HG03280 (cell line): ENCODE results near the gene MEGF9.

Experiments
- ATAC-seq: cut with Tn5 transposase; IDR thresholded peaks from one replicate; pipeline ENCODE4 v1.9.1; 2021; ENCODE audit warnings: mild to moderate bottlenecking, moderate library complexity; ENCODE audit not compliant: unreplicated experiment

MEGF9 gene

DNA sequence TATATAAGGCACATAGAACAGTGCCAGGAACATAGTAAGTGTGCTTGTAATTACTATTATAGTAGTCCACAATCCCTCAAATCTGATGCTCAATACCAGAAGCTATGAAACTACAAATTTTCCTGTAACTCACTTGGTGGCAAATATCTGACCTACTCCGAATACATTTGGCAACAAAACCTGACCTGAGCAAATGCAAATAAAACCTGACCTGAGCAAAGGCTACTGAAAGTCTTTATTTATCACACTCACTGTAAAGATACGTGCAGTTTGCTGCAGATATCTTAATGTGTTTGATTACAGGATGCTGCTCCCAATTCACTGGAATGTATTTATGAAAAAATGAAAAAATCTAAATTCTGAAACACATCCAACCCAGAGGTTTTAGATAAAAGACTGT lies 7.1 kb downstream of the MEGF9 start:
- ATAC-seq, result no peak

- ATAC-seq, result no peak
These were observed 9.1 kb downstream of the MEGF9 start for GRCh38 chr9:120705174-120705573.

GRCh38 chr9:120702075-120702474 lies 12.2 kb downstream of the MEGF9 start:
- ATAC-seq, result no peak

GRCh38 chr9:120701248-120701647 lies 13.0 kb downstream of the MEGF9 start:
- ATAC-seq, result no peak

- ATAC-seq, result no peak
These were observed 15.5 kb downstream of the MEGF9 start for GRCh38 chr9:120698766-120699165.

GRCh38 chr9:120697448-120697847 lies 16.8 kb downstream of the MEGF9 start:
- ATAC-seq, result no peak

GRCh38 chr9:120696551-120697230 lies 17.6 kb downstream of the MEGF9 start:
- ATAC-seq, result no peak

DNA sequence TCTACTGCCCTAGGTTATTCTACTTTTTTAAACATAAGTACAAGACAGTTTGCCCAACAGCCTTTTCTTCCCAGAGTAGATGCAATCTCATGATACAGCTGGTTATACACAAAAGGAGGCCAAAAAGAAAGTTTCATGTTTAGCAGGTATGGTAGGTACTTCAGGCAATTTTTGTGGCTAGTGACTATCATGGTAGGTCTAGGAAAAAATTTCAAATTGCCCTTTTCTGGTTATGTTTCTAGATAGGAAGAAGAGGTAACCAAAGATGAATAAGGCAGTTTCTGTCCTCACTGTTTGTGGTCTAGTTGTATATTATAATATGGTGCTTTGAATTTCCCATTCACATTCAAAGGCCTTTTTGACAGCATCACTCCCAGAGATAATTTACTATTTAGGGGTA lies 19.7 kb downstream of the MEGF9 start:
- ATAC-seq, result no peak

GRCh38 chr9:120693700-120694008 lies 20.6 kb downstream of the MEGF9 start:
- peak; percentile 55 for ATAC-seq

GRCh38 chr9:120692901-120693699 lies 21.2 kb downstream of the MEGF9 start:
- ATAC-seq, result no peak

GRCh38 chr9:120690372-120690771 lies 23.9 kb downstream of the MEGF9 start:
- ATAC-seq, result no peak

DNA sequence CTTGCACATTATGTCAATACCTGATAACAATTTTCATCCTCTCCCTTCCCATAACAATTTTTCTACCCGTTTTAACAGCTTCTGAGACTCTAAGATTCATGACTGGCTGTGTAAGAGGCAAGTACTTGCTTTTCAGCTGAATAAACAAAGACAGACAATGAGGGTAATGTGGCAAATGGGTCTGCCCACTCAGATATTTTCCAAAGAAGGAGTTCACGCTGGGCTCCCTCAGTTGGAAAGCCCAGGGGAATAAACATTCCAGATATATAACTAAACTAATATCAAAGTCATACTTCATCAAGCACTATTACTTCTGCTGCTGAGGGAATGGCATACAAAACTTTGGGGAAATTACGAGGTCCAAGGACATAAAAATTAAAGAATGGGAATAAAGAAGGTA lies 24.4 kb downstream of the MEGF9 start:
- no peak for ATAC-seq

GRCh38 chr9:120688758-120689157 lies 25.5 kb downstream of the MEGF9 start:
- ATAC-seq, result no peak

- ATAC-seq, result no peak
These were observed 31.1 kb downstream of the MEGF9 start for GRCh38 chr9:120683150-120683549.

DNA sequence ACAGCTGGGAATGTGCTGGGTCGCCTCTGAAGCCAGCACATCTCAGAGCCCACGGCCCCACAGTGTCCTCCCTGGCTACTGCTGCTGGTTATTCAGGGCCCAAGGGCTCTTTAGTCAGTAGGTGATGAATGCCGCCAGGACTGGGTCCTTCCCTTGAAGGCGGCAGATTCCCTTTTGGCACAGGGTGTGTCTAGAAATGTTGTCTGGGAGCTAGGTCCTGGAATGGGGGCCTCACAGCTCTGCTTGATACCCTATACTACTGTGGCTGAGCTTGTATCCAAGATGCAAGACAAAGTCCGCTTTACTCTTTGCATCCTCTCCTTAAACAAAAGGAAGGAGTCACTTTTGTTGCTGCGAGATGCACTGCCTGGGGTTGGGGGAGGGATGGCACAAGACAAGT lies 33.1 kb downstream of the MEGF9 start:
- no peak for ATAC-seq

GRCh38 chr9:120680579-120680978 lies 33.7 kb downstream of the MEGF9 start:
- ATAC-seq, result no peak

- no peak for ATAC-seq
These were observed 34.1 kb downstream of the MEGF9 start for GRCh38 chr9:120680161-120680560.

- no peak for ATAC-seq
These were observed 36.3 kb downstream of the MEGF9 start for GRCh38 chr9:120677965-120678364.

- ATAC-seq, result no peak
These were observed 37.4 kb downstream of the MEGF9 start for GRCh38 chr9:120676767-120677402.

GRCh38 chr9:120668399-120668798 lies 45.9 kb downstream of the MEGF9 start:
- no peak for ATAC-seq

GRCh38 chr9:120663950-120664349 lies 50.3 kb downstream of the MEGF9 start:
- ATAC-seq, result no peak

GRCh38 chr9:120663380-120663779 lies 50.9 kb downstream of the MEGF9 start:
- no peak for ATAC-seq
